Kidney (tissue), 14 donors: ENCODE measurements around the gene SH3BP4. TPM values are rescaled to one million over a fixed set of nuclear protein-coding genes. Genes with fewer than 3 reads are reported as not detected.

Experiments
- DNase-seq, 5 donors: peaks; one replicate each; pipeline ENCODE4 v3.0.0-alpha.2; 2013 to 2020
- FAIRE-seq: peaks from 2 replicates; lab custom pipeline; 2012; peaks lifted over from hg19 to GRCh38; lab: Jason Lieb, UNC
- H3K27ac ChIP-seq, 2 donors: one replicate each; pipeline ENCODE4 v1.7.0; 2013; ENCODE audit warnings: low read depth in 2 of 2, low read length in 2 of 2, inconsistent platforms in 1 of 2
- H3K27me3 ChIP-seq: one replicate; pipeline ENCODE4 v1.7.1; 2013; ENCODE audit warnings: low read length, inconsistent platforms; ENCODE audit not compliant: control insufficient read depth, insufficient read depth
- H3K36me3 ChIP-seq, 3 donors: one replicate each; pipeline versions ENCODE4 v1.7.0 to v1.7.1; 2013; ENCODE audit warnings: low read length in 3 of 3, control low read depth in 1 of 3, inconsistent platforms in 1 of 3; ENCODE audit not compliant: insufficient read depth in 3 of 3, control insufficient read depth in 2 of 3
- H3K4me1 ChIP-seq, 3 donors: one replicate each; pipeline versions ENCODE4 v1.7.0 to v1.7.1; 2013; ENCODE audit warnings: low read length in 3 of 3, inconsistent platforms in 1 of 3, low read depth in 1 of 3; ENCODE audit not compliant: control insufficient read depth in 2 of 3, insufficient read depth in 2 of 3
- H3K4me3 ChIP-seq, 3 donors: one replicate each; pipeline versions ENCODE4 v1.7.0 to v1.8.1; 2013; ENCODE audit warnings: low read length in 3 of 3, control low read depth in 1 of 3, inconsistent platforms in 1 of 3
- H3K9ac ChIP-seq, 3 donors: one replicate each; pipeline versions ENCODE4 v1.7.0 to v1.7.1; 2013; ENCODE audit warnings: low read length in 3 of 3, control low read depth in 1 of 3, inconsistent platforms in 1 of 3
- H3K9me3 ChIP-seq, 3 donors: one replicate each; pipeline versions ENCODE4 v1.7.0 to v1.7.1; 2013; ENCODE audit warnings: low read length in 3 of 3, control low read depth in 1 of 3, inconsistent platforms in 1 of 3; ENCODE audit not compliant: control insufficient read depth in 2 of 3, insufficient read depth in 1 of 3
- intact Hi-C: fragments of 100-400 bp; cut with DNase I; formaldehyde crosslinking; loops from one replicate; pipeline ENCODE4 v1.11.1; 2022
- polyA plus RNA-seq: library from polyadenylated mRNA; stranded (reverse); fragments of 350-450 nt; fragmentation: Illumina TruSeq; extraction: RNeasy Lipid Tissue Mini Kit (QIAGEN cat#74804); gene quantifications from one replicate; pipeline ENCODE4 v1.2.3, GENCODE V29; 2014; ENCODE audit warnings: low read depth, low replicate concordance; ENCODE audit not compliant: insufficient read depth
- total RNA-seq: library from RNA; stranded (reverse); fragmentation: NEBNext Ultra II Directional; extraction: Animal tissue kit (Norgen Biotek cat#: 25700); gene quantifications from one replicate; pipeline ENCODE4 v1.2.1, GENCODE V29; 2021
- TF ChIP-seq, protein P1 (sequence below): IDR thresholded peaks from 3 replicates; pipeline ENCODE4 v1.5.1; 2012; ENCODE audit warnings: mild to moderate bottlenecking, moderate library complexity, borderline replicate concordance; ENCODE audit not compliant: insufficient read depth; ENCODE audit errors: extremely low read depth
- donor health status: control.
- donor health status: control.
- donor health status: control.
- donor health status: control.
- donor health status: control.
- donor health status: DM: yes; HTN: yes; CAD: no.
- donor health status: Normal renal cell carcinoma (clear cell type).

The SH3BP4 gene
- total and polyA plus RNA-seq, 2 donors from 2014 or later, result 20.0 to 52.9 TPM

DNA sequence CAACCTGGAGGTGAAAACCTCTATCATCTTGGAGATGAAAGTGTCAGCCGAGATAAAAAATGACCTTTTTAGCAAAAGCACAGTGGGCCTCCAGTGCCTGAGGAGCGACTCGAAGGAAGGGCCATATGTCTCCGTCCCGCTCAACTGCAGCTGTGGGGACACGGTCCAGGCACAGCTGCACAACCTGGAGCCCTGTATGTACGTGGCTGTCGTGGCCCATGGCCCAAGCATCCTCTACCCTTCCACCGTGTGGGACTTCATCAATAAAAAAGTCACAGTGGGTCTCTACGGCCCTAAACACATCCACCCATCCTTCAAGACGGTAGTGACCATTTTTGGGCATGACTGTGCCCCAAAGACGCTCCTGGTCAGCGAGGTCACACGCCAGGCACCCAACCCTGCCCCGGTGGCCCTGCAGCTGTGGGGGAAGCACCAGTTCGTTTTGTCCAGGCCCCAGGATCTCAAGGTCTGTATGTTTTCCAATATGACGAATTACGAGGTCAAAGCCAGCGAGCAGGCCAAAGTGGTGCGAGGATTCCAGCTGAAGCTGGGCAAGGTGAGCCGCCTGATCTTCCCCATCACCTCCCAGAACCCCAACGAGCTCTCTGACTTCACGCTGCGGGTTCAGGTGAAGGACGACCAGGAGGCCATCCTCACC lies 90.2 kb downstream of the SH3BP4 start:
- TF ChIP-seq, protein P1, sequence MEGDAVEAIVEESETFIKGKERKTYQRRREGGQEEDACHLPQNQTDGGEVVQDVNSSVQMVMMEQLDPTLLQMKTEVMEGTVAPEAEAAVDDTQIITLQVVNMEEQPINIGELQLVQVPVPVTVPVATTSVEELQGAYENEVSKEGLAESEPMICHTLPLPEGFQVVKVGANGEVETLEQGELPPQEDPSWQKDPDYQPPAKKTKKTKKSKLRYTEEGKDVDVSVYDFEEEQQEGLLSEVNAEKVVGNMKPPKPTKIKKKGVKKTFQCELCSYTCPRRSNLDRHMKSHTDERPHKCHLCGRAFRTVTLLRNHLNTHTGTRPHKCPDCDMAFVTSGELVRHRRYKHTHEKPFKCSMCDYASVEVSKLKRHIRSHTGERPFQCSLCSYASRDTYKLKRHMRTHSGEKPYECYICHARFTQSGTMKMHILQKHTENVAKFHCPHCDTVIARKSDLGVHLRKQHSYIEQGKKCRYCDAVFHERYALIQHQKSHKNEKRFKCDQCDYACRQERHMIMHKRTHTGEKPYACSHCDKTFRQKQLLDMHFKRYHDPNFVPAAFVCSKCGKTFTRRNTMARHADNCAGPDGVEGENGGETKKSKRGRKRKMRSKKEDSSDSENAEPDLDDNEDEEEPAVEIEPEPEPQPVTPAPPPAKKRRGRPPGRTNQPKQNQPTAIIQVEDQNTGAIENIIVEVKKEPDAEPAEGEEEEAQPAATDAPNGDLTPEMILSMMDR, result no peak
- no peaks in the 10 kb centered on the region for H3K9me3 ChIP-seq
- FAIRE-seq (no peak), DNase-seq (no peak)
- no peak overlapping the region for H3K9ac ChIP-seq
- H3K4me3 ChIP-seq, result no peak overlapping the region
- intact Hi-C loops, result no loop called here
- H3K27me3 ChIP-seq, result no peaks in the 10 kb centered on the region
- no peak overlapping the region for H3K27ac ChIP-seq
- H3K4me1 ChIP-seq, result peaks cover 0 to 5% (median 0%) of the 10 kb centered on the region in 3 donors
- peaks cover 0 to 30% (median 11%) of the 10 kb centered on the region in 3 donors for H3K36me3 ChIP-seq

DNA sequence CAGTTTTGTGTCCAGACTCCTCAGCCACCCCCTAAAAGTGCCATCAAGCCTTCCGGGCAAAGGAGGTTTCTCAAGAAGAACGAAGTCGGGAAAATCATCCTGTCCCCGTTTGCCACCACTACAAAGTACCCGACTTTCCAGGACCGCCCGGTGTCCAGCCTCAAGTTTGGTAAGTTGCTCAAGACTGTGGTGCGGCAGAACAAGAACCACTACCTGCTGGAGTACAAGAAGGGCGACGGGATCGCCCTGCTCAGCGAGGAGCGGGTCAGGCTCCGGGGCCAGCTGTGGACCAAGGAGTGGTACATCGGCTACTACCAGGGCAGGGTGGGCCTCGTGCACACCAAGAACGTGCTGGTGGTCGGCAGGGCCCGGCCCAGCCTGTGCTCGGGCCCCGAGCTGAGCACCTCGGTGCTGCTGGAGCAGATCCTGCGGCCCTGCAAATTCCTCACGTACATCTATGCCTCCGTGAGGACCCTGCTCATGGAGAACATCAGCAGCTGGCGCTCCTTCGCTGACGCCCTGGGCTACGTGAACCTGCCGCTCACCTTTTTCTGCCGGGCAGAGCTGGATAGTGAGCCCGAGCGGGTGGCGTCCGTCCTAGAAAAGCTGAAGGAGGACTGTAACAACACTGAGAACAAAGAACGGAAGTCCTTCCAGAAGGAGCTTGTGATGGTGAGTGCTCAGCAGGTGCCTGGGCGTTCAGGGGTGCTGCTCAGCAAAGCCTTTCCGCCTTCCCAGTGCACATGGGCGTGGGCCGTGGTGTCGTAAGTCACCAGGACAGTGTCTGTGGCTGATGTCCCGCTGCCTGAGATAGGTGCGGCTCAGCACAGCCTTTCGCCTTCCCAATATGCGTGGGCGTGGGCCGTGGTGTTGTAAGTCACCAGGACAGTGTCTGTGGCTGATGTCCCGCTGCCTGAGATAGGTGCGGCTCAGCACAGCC lies 91.0 kb downstream of the SH3BP4 start:
- Histone ChIP-seq H3K9me3 (no peaks in the 10 kb centered on the region), H3K9ac (no peak overlapping the region), H3K27ac (no peak overlapping the region), H3K27me3 (no peaks in the 10 kb centered on the region), H3K4me1 (peaks cover 0 to 5% (median 0%) of the 10 kb centered on the region in 3 donors), H3K36me3 (peaks cover 0 to 34% (median 11%) of the 10 kb centered on the region in 3 donors), H3K4me3 (no peak overlapping the region)
- intact Hi-C loops, result no loop called here
- DNase-seq (no peak), FAIRE-seq (no peak)
- TF ChIP-seq, protein P1, result no peak

DNA sequence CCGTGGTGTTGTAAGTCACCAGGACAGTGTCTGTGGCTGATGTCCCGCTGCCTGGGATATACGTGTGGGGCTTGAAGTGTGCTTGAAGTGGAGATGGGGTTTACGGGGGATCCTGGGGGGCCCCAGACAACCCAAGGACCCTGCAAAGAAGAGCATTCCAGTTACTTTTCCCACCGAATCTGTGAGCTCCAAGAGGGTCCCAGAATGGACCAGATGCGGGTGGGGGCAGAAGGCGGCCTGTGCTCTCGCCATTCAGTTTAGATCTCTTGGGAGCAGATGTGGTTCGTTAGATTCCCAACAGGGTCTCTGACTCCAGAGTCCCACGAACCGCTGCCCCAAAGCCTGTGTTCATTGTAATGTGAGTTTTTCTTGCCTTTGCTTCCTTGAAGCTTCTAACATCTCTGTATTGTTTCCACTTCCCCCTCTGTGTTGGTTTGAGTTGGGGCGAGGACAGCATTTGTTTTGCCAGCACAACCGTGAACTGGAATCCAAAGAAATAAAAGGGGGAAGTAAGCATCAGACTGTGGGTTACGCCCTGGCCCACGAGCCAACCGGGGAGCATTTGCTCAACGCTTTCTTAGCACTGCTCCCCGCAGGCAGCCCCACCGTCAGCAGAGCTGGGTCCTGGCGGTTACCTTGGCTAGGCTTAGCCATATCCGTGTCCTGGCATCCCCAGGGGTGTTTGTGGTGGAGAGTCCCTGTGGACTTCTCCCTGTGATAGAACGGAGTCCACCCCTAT lies 92.1 kb downstream of the SH3BP4 start:
- TF ChIP-seq, protein P1, result no peak
- Histone ChIP-seq H3K36me3 (peaks cover 0 to 34% (median 11%) of the 10 kb centered on the region in 3 donors), H3K27ac (no peak overlapping the region), H3K4me1 (peaks cover 0 to 5% (median 0%) of the 10 kb centered on the region in 3 donors), H3K9me3 (no peaks in the 10 kb centered on the region), H3K9ac (no peak overlapping the region), H3K4me3 (no peak overlapping the region), H3K27me3 (no peaks in the 10 kb centered on the region)
- intact Hi-C loops, result no loop called here
- DNase-seq (no peak), FAIRE-seq (no peak)
